ENCODE results near the gene HSPA8. TPM values are rescaled to one million over a fixed set of nuclear protein-coding genes. Genes with fewer than 3 reads are reported as not detected.

Gene HSPA8
- total RNA-seq, 1 experiment from 2014 or later = 1,301 TPM

- no peak overlapping the region for H2AFZ ChIP-seq (ENCODE audit: low read depth, low read length, poor library complexity, severe bottlenecking)
- intact Hi-C loops (cut with micrococcal nuclease) = no loop called here
- no peak overlapping the region for H3K27ac ChIP-seq (ENCODE audit: low read depth, low read length)
- H3K9ac ChIP-seq (ENCODE audit: low read length) = no peak overlapping the region
- ATAC-seq = no peak
- no TSS peak for BruUV-seq (replicated peaks)
- no peaks in the 10 kb centered on the region for H3K9me3 ChIP-seq (ENCODE audit: control insufficient read depth in 1 of 2, insufficient read depth in 1 of 2, low read depth in 1 of 2, low read length in 2 of 2)
- ChIA-PET POLR2A (no interaction called here), CTCF (interaction anchor here (2.5 to 4.5 kb wide), 3 partner anchors 131 to 157 kb away, joined by 31 to 69 read pairs (median 47); no protein-coding TSS in a partner anchor), RAD21 (ENCODE audit: low non-redundant PET in 1 of 2, low total read pairs in 2 of 2, uncharacterized antibody in 2 of 2, unreplicated experiment in 2 of 2) (interaction anchor here in 1 of 2 experiments (1.0 kb wide), 1 partner anchor 142 kb away, joined by 3 read pairs; no protein-coding TSS in a partner anchor)
- H3K9me2 ChIP-seq (ENCODE audit: insufficient read depth) = no peaks in the 10 kb centered on the region
- H3K79me2 ChIP-seq (ENCODE audit: insufficient read depth, low read length) = no peaks in the 10 kb centered on the region
- no peaks in the 10 kb centered on the region for H4K20me1 ChIP-seq (ENCODE audit: insufficient read depth)
- DNase-seq (ENCODE audit: low read depth, low spot score) = no peak
- peaks cover 0 to 6% of the 10 kb centered on the region in 2 experiments; a peak in 3 of 4 replicates for H3K4me1 ChIP-seq (ENCODE audit: control insufficient read depth in 1 of 2, insufficient read depth in 2 of 2, low read length in 2 of 2)
- H3K4me3 ChIP-seq (replicated peaks in 1 of 2; ENCODE audit: low read depth in 1 of 2, low read length in 2 of 2) = no peak overlapping the region
- no peaks in the 10 kb centered on the region for H3K36me3 ChIP-seq (ENCODE audit: control insufficient read depth in 1 of 2, insufficient read depth in 2 of 2, low read length in 2 of 2)
- H3K4me2 ChIP-seq (ENCODE audit: low read length) = no peak overlapping the region
- no peak for TF ChIP-seq SP1 (IDR thresholded peaks at IDR 0.05; ENCODE audit: low read depth)
- TF ChIP-seq SIN3A (IDR thresholded peaks at IDR 0.05; ENCODE audit: low read depth) = no peak
- no peak for TF ChIP-seq JUND (IDR thresholded peaks at IDR 0.05)
- no peak for TF ChIP-seq POLR2A (IDR thresholded peaks at IDR 0.05; ENCODE audit: borderline replicate concordance, extremely low read depth, insufficient read depth, insufficient read length)
- no peak for TF ChIP-seq SRF (IDR thresholded peaks at IDR 0.05; ENCODE audit: low read depth)
- TF ChIP-seq, protein P1, sequence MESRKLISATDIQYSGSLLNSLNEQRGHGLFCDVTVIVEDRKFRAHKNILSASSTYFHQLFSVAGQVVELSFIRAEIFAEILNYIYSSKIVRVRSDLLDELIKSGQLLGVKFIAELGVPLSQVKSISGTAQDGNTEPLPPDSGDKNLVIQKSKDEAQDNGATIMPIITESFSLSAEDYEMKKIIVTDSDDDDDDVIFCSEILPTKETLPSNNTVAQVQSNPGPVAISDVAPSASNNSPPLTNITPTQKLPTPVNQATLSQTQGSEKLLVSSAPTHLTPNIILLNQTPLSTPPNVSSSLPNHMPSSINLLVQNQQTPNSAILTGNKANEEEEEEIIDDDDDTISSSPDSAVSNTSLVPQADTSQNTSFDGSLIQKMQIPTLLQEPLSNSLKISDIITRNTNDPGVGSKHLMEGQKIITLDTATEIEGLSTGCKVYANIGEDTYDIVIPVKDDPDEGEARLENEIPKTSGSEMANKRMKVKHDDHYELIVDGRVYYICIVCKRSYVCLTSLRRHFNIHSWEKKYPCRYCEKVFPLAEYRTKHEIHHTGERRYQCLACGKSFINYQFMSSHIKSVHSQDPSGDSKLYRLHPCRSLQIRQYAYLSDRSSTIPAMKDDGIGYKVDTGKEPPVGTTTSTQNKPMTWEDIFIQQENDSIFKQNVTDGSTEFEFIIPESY (IDR thresholded peaks at IDR 0.05; ENCODE audit: extremely low read depth, insufficient replicate concordance, low read length) = no peak
- no peak for TF ChIP-seq POLR2AphosphoS5 (IDR thresholded peaks at IDR 0.05; ENCODE audit: low read depth, low read length)
- no peak for TF ChIP-seq EZH2 (IDR thresholded peaks at IDR 0.05)
- no peak for TF ChIP-seq ATF3 (IDR thresholded peaks at IDR 0.05)
- TF ChIP-seq TCF7L2 (IDR thresholded peaks at IDR 0.05; ENCODE audit: borderline replicate concordance, extremely low read depth, insufficient read depth, insufficient read length) = no peak
- no peak for TF ChIP-seq ZFX (IDR thresholded peaks at IDR 0.05)
- no peak for TF ChIP-seq FOSL1 (IDR thresholded peaks at IDR 0.05; ENCODE audit: low read depth)
- TF ChIP-seq, protein P2, sequence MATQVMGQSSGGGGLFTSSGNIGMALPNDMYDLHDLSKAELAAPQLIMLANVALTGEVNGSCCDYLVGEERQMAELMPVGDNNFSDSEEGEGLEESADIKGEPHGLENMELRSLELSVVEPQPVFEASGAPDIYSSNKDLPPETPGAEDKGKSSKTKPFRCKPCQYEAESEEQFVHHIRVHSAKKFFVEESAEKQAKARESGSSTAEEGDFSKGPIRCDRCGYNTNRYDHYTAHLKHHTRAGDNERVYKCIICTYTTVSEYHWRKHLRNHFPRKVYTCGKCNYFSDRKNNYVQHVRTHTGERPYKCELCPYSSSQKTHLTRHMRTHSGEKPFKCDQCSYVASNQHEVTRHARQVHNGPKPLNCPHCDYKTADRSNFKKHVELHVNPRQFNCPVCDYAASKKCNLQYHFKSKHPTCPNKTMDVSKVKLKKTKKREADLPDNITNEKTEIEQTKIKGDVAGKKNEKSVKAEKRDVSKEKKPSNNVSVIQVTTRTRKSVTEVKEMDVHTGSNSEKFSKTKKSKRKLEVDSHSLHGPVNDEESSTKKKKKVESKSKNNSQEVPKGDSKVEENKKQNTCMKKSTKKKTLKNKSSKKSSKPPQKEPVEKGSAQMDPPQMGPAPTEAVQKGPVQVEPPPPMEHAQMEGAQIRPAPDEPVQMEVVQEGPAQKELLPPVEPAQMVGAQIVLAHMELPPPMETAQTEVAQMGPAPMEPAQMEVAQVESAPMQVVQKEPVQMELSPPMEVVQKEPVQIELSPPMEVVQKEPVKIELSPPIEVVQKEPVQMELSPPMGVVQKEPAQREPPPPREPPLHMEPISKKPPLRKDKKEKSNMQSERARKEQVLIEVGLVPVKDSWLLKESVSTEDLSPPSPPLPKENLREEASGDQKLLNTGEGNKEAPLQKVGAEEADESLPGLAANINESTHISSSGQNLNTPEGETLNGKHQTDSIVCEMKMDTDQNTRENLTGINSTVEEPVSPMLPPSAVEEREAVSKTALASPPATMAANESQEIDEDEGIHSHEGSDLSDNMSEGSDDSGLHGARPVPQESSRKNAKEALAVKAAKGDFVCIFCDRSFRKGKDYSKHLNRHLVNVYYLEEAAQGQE (IDR thresholded peaks at IDR 0.05; ENCODE audit: low read depth) = no peak
- TF ChIP-seq, protein P3, sequence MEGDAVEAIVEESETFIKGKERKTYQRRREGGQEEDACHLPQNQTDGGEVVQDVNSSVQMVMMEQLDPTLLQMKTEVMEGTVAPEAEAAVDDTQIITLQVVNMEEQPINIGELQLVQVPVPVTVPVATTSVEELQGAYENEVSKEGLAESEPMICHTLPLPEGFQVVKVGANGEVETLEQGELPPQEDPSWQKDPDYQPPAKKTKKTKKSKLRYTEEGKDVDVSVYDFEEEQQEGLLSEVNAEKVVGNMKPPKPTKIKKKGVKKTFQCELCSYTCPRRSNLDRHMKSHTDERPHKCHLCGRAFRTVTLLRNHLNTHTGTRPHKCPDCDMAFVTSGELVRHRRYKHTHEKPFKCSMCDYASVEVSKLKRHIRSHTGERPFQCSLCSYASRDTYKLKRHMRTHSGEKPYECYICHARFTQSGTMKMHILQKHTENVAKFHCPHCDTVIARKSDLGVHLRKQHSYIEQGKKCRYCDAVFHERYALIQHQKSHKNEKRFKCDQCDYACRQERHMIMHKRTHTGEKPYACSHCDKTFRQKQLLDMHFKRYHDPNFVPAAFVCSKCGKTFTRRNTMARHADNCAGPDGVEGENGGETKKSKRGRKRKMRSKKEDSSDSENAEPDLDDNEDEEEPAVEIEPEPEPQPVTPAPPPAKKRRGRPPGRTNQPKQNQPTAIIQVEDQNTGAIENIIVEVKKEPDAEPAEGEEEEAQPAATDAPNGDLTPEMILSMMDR (IDR thresholded peaks at IDR 0.05 in 2 of 3, conservative IDR thresholded peaks at IDR 0.05 in 1 of 3; ENCODE audit: borderline replicate concordance in 1 of 3, insufficient read depth in 1 of 3, low read depth in 2 of 3, low read length in 2 of 3) = no peak
- no peak for TF ChIP-seq CEBPB (IDR thresholded peaks at IDR 0.05; ENCODE audit: low read depth)
- H3K27me3 ChIP-seq (ENCODE audit: insufficient read depth, low read length) = no peaks in the 10 kb centered on the region
These were observed 42.8 kb upstream of the HSPA8 start for GRCh38 chr11:123104697-123105096.
